Measurements from ENCODE around the gene EMP3.
"Not testable (repeated sequence)": the region's sequence is repeated elsewhere in the genome, so short reads cannot be mapped to it uniquely, and the experiment has no call there.

EMP3 gene

GRCh38 chr19:48325265-48325910 is at the start of gene EMP3:
Gene EMP3 (plus strand): TSS chr19:48325552. CDS start chr19:48326845, 1,293 bp downstream.
- peak; percentile 92 for DNase-seq (ENCODE audit: low read depth)

GRCh38 chr19:48279747-48280146 is 45.6 kb upstream of the EMP3 start:
- no peak for DNase-seq (ENCODE audit: low read depth)

- DNase-seq (ENCODE audit: low read depth), result no peak
Measured at GRCh38 chr19:48283908-48284307, 41.4 kb upstream of the EMP3 start.

- no peak for DNase-seq (ENCODE audit: low read depth)
Measured at GRCh38 chr19:48284896-48285295, 40.5 kb upstream of the EMP3 start.

GRCh38 chr19:48287748-48288147 is 37.6 kb upstream of the EMP3 start:
- no peak for DNase-seq (ENCODE audit: low read depth)

GRCh38 chr19:48290401-48290770 is 35.0 kb upstream of the EMP3 start:
- DNase-seq (ENCODE audit: low read depth), result no peak

- DNase-seq (ENCODE audit: low read depth), result no peak
Measured at GRCh38 chr19:48290771-48291488, 34.4 kb upstream of the EMP3 start.

GRCh38 chr19:48291489-48291815 is 33.9 kb upstream of the EMP3 start:
- DNase-seq (ENCODE audit: low read depth), result peak; percentile 68

- DNase-seq (ENCODE audit: low read depth), result peak; percentile 81
Measured at GRCh38 chr19:48292798-48293197, 32.6 kb upstream of the EMP3 start.

- DNase-seq (ENCODE audit: low read depth), result no peak
Measured at GRCh38 chr19:48295458-48295857, 29.9 kb upstream of the EMP3 start.

- DNase-seq (ENCODE audit: low read depth), result no peak
Measured at GRCh38 chr19:48296963-48297734, 28.2 kb upstream of the EMP3 start.

GRCh38 chr19:48297975-48298374 is 27.4 kb upstream of the EMP3 start:
- DNase-seq (ENCODE audit: low read depth), result no peak

- no peak for DNase-seq (ENCODE audit: low read depth)
Measured at GRCh38 chr19:48301886-48302599, 23.3 kb upstream of the EMP3 start.

GRCh38 chr19:48302600-48302959 is 22.8 kb upstream of the EMP3 start:
- no peak for DNase-seq (ENCODE audit: low read depth)

- no peak for DNase-seq (ENCODE audit: low read depth)
Measured at GRCh38 chr19:48303367-48303766, 22.0 kb upstream of the EMP3 start.

- no peak for DNase-seq (ENCODE audit: low read depth)
Measured at GRCh38 chr19:48303866-48304265, 21.5 kb upstream of the EMP3 start.

- no peak for DNase-seq (ENCODE audit: low read depth)
Measured at GRCh38 chr19:48308631-48309586, 16.4 kb upstream of the EMP3 start.

- not testable (repeated sequence) for DNase-seq (ENCODE audit: low read depth)
Measured at GRCh38 chr19:48309731-48310130, 15.6 kb upstream of the EMP3 start.

- no peak for DNase-seq (ENCODE audit: low read depth)
Measured at GRCh38 chr19:48310227-48310626, 15.1 kb upstream of the EMP3 start.

- DNase-seq (ENCODE audit: low read depth), result no peak
Measured at GRCh38 chr19:48311384-48311783, 14.0 kb upstream of the EMP3 start.

GRCh38 chr19:48315712-48316111 is 9.6 kb upstream of the EMP3 start:
- no peak for DNase-seq (ENCODE audit: low read depth)

GRCh38 chr19:48317708-48317960 is 7.7 kb upstream of the EMP3 start:
- DNase-seq (ENCODE audit: low read depth), result not testable (repeated sequence)

All from stromal cell of bone marrow (primary cell).